Measurements from ENCODE around the gene MAPK12. TPM values are rescaled to one million over a fixed set of nuclear protein-coding genes. Genes with fewer than 3 reads are reported as not detected.

MAPK12 gene
- total RNA-seq, 1 experiment from 2014 or later, result 74.6 TPM

DNA sequence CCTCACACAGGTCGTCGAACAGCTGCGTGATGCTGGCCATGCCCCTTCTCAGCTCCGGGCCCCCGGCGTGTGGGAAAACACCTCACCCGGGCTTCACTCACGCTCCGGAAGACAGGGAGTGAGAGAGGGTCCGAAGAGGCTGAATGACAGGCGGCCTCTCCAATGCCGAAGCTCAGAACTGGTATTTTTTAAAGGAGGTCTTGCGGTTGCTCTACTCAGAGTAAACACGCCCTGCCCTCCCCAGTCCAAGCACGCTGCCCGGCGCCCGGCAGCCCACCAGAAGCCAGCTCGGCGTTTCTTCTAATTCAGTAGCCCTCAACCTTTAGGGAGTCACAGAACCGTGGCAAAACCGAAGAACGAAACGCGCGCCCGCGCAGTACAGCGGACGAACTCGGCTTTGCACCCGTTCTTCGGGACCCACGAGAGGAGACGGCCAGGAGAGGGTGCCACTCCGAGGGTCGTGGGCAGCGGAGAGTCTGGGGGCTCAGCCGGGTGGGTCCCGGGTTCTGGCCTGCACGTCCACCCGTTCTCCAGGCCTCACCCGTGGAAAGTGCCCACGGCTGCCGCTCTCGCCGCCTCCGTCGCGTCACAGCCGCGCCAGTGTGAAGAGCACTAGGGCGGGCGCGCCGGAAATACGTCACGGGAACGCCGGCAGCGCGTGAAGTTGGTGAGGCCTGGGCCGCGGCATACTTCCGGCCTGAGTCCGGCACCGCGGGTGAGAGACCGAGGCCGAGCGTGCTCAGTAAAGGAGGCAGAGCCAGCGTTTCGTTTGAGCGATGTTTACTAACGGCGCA is 16.9 kb downstream of the MAPK12 start, which contains the start of gene TUBGCP6:
TSS of gene TUBGCP6 (minus strand) at position 604 of the 794 bp plus-strand sequence. CDS start at position 40, 564 bp downstream.
- ATAC-seq (peak; percentile 87), DNase-seq (ENCODE audit: low read depth, low spot score) (no peak)
- Histone ChIP-seq H3K27me3 (ENCODE audit: control insufficient read depth, insufficient read depth, low read length) (no peaks in the 10 kb centered on the region), H3K9me3 (ENCODE audit: control insufficient read depth, insufficient read depth, low read depth, low read length) (no peaks in the 10 kb centered on the region), H3K4me1 (ENCODE audit: control insufficient read depth, insufficient read depth, low read length) (peaks cover 4% of the 10 kb centered on the region; the same call in 1 of the 2 replicates), H3K36me3 (ENCODE audit: control insufficient read depth, insufficient read depth, low read length) (no peaks in the 10 kb centered on the region; the same call in 1 of the 2 replicates), H3K4me3 (ENCODE audit: low read depth in 2 of 2, low read length in 2 of 2) (peak within 1 kb of the TSS; percentile 78 to 79), H3K27ac (ENCODE audit: low read length) (peak within 1 kb of the TSS; percentile 84)
- TF ChIP-seq TCF7L2 (IDR thresholded peaks at IDR 0.05; ENCODE audit: low read depth, low read length) (no peak), SIN3A (IDR thresholded peaks at IDR 0.05; ENCODE audit: borderline replicate concordance, insufficient read depth, low read depth, low read length) (no peak), REST (IDR thresholded peaks at IDR 0.05; ENCODE audit: insufficient read depth in 1 of 2, low read depth in 2 of 2, low read length in 1 of 2) (0 out of 4 replicates have a peak, but pooled peaks of 1 of the 2 experiments have one; percentile 33), POLR2AphosphoS5 (IDR thresholded peaks at IDR 0.05; ENCODE audit: low read depth, low read length) (peak; percentile 85)
- intact Hi-C loops (cut with micrococcal nuclease; ENCODE audit: unreplicated experiment), result no loop called here
- ChIA-PET POLR2A (interaction anchor here (0.8 kb wide), 1 partner anchor 41 kb away, joined by 5 read pairs; no protein-coding TSS in a partner anchor), CTCF (interaction anchor here (0.6 kb wide), 1 partner anchor 85 kb away, joined by 14 read pairs; no protein-coding TSS in a partner anchor)
- in situ Hi-C loops (cut with HindIII; ENCODE audit: low pct_unique_long_range_greater_than_20kb, low sequenced_read_pairs), result no loop called here
- no TSS peak for BruUV-seq (replicated peaks)

GRCh38 chr22:50243685-50244419 is 17.6 kb downstream of the MAPK12 start:
- no peak for TF ChIP-seq CTCF (IDR thresholded peaks at IDR 0.05)
- no peak for TF ChIP-seq REST (IDR thresholded peaks at IDR 0.05; ENCODE audit: insufficient read depth in 1 of 2, low read depth in 2 of 2, low read length in 1 of 2)
- no peak for TF ChIP-seq TCF7L2 (IDR thresholded peaks at IDR 0.05; ENCODE audit: low read depth, low read length)
- TF ChIP-seq POLR2AphosphoS5 (IDR thresholded peaks at IDR 0.05; ENCODE audit: low read depth, low read length), result no peak
- no peak for TF ChIP-seq SIN3A (IDR thresholded peaks at IDR 0.05; ENCODE audit: borderline replicate concordance, insufficient read depth, low read depth, low read length)
- ChIA-PET CTCF (interaction anchor here (0.6 kb wide), 1 partner anchor 86 kb away, joined by 14 read pairs; no protein-coding TSS in a partner anchor), POLR2A (interaction anchor here (0.8 kb wide), 1 partner anchor 40 kb away, joined by 5 read pairs; no protein-coding TSS in a partner anchor)
- Histone ChIP-seq H3K27me3 (ENCODE audit: control insufficient read depth, insufficient read depth, low read length) (no peaks in the 10 kb centered on the region), H3K4me3 (ENCODE audit: low read depth in 2 of 2, low read length in 2 of 2) (peak overlapping the region; percentile 78 to 79), H3K27ac (ENCODE audit: low read length) (peak overlapping the region; percentile 84), H3K4me1 (ENCODE audit: control insufficient read depth, insufficient read depth, low read length) (no peaks in the 10 kb centered on the region), H3K36me3 (ENCODE audit: control insufficient read depth, insufficient read depth, low read length) (no peaks in the 10 kb centered on the region; the same call in 1 of the 2 replicates), H3K9me3 (ENCODE audit: control insufficient read depth, insufficient read depth, low read depth, low read length) (no peaks in the 10 kb centered on the region)
- BruUV-seq (replicated peaks), result TSS peak; percentile 54
- in situ Hi-C loops (cut with HindIII; ENCODE audit: low pct_unique_long_range_greater_than_20kb, low sequenced_read_pairs), result no loop called here
- ATAC-seq, result no peak
- intact Hi-C loops (cut with micrococcal nuclease; ENCODE audit: unreplicated experiment), result no loop called here
- no peak for DNase-seq (ENCODE audit: low read depth, low spot score)
